ENCODE measurements around the gene CACTIN.
A peak's percentile ranks its signal among the peaks of the same experiment; 100 is the strongest.
"Not testable (repeated sequence)": the region's sequence is repeated elsewhere in the genome, so short reads cannot be mapped to it uniquely, and the experiment has no call there.

The CACTIN gene

GRCh38 chr19:3586707-3587346, 39.8 kb downstream of the CACTIN start:
- DNase-seq (ENCODE audit: low spot score) = no peak

GRCh38 chr19:3586127-3586626, 40.4 kb downstream of the CACTIN start:
- DNase-seq (ENCODE audit: low spot score) = no peak

- no peak for DNase-seq (ENCODE audit: low spot score)
Observed at GRCh38 chr19:3585301-3586126, 41.1 kb downstream of the CACTIN start, which contains the start of gene GIPC3. TSS of gene GIPC3 (plus strand) at chr19:3585478. CDS start at chr19:3585598, 120 bp downstream.

DNA sequence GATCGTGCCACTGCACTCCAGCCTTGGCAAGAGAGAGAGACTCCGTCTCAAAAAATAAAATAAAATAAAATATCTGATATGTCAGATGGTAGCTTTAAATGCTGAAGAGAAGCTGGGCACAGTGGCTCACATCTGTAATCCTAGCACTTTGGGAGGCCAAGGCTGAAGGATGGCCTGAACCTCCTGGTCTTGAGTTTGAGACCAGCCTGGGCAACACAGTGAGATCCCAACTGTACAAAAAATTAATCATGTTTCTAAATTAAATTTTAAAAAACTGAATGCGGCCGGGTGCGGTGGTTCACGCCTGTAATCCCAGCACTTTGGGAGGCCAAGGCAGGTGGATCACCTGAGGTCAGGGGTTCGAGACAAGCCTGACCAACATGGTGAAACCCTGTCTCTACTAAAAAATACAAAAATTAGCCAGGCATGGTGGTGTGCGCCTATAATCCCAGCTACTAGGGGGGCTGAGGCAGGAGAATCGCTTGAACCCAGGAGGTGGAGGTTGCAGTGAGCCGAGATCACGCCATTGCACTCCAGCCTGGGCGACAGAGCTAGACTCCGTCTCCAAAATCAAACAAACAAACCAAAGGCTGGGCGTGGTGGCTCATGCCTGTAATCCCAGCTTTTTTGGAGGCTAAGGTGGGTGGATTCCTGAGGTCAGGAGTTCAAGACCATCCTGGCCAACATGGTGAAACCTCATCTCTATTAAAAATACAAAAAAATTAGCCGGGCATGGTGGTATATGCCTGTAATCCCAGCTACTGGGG, 42.4 kb downstream of the CACTIN start:
- DNase-seq (ENCODE audit: low spot score) = not testable (repeated sequence)

DNA sequence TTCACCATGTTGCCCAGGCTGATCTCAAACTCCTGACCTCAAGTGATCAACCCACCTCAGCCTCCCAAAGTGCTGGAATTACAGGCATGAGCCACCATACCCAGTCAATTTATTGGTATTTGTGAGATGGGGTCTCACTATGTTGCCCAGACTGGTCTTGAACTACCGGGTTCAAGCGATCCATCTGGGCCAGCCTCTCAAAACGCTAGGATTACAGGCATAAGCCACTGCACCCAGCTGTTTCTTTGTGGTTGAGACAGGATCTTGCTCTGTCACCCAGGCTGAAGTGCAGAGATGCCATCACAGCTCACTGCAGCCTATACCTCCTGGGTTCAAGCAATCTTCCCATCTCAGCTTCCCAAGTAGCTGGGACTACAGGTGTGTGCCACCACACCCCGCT, 44.8 kb downstream of the CACTIN start:
- DNase-seq (ENCODE audit: low spot score) = not testable (repeated sequence)

DNA sequence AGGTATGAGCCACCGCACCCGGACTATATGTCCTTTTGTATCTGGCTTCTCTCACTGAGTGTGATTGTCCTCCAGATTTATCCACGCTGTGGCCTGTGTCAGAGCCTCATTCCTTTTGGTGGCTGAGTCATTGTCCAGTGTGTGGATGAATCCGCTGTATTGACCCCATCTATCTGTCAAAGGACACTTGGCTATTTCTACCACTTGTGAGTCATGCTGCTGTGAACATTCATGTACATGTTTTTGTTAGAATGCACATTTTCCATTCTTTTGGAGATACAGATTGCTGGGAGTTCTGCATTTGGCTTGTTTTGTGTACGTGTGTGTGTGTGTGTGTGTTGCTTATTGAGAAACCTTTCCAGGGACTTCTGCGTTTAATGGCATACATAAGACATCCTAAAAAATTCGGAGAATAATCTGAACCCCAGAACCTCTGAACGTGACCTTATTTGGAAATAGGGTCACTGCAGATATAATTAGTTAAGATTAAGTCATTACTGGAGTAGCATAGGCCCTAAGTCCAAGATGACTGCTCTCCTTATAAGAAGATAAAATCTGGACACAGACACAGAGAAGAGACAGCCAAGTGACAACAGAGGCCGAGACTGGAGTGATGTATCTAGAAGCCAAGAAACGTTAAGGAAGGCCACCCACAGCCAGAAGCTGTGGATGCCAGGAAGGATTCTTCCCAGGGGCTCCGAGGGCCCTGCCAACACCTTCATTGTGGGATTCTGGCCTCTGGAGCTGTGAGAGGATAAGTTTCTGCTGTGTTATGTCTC, 46.2 kb downstream of the CACTIN start:
- peak; percentile 63 for DNase-seq (ENCODE audit: low spot score)

GRCh38 chr19:3578390-3578789, 48.2 kb downstream of the CACTIN start:
- DNase-seq (ENCODE audit: low spot score) = no peak

- DNase-seq (ENCODE audit: low spot score) = no peak
Observed at GRCh38 chr19:3577723-3578344, 48.8 kb downstream of the CACTIN start.

DNA sequence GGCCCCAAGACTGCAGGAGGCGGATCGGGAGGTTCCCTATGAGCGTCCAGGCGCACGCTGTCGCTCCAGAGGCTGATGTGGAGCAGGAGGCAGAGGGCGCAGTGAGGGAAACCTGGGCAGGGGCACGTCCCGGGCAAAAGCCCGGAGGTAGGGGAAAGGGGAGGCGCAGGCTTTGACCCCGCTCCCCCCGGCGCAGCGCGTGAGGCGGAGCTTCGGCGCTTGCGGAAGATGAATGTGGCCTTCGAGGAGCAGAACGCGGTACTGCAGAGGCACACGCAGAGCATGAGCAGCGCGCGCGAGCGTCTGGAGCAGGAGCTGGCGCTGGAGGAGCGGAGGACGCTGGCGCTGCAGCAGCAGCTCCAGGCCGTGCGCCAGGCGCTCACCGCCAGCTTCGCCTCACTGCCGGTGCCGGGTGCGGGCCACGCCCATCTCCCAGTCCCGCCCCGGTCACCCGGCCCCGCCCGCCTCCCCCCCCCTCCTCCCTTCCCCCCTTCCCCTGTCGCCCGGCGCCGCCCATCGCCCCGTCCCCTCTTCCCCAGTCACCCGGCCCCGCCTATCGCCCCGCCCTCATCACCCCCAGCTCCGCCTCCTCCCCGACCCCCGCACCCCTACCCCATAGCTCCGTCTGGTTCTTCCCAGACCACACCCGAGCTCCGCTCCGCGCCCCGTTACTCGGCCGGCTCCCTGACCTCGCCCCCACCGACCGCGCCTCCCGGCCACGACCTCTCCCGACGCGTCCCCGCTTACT, 49.7 kb downstream of the CACTIN start:
- DNase-seq (ENCODE audit: low spot score) = no peak

- no peak for DNase-seq (ENCODE audit: low spot score)
Observed at GRCh38 chr19:3575949-3576673, 50.5 kb downstream of the CACTIN start.

DNA sequence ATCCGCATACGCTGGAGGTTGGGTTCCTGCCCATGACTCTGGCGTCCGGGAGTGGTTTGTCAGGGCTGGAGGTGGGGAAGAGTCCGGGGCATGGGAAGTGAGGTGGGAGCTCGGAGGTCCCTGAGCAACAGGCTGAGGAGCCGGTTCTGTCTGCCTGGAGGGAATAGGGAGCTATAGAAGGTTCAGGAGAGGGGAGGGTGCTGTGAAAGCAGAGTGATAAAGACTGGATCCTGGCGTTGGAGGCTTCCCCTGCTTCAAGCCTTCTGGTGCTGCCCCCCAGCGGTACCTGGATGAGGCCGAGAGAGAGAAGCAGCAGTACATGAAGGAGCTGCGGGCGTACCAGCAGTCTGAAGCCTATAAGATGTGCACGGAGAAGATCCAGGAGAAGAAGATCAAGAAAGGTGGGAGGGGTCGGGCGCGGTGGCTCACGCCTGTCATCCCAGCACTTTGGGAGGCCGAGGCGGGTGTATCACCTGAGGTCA, 51.3 kb downstream of the CACTIN start:
- DNase-seq (ENCODE audit: low spot score) = no peak

- peak; percentile 97 for DNase-seq (ENCODE audit: low spot score)
Observed at GRCh38 chr19:3573858-3574637, 52.5 kb downstream of the CACTIN start.

DNA sequence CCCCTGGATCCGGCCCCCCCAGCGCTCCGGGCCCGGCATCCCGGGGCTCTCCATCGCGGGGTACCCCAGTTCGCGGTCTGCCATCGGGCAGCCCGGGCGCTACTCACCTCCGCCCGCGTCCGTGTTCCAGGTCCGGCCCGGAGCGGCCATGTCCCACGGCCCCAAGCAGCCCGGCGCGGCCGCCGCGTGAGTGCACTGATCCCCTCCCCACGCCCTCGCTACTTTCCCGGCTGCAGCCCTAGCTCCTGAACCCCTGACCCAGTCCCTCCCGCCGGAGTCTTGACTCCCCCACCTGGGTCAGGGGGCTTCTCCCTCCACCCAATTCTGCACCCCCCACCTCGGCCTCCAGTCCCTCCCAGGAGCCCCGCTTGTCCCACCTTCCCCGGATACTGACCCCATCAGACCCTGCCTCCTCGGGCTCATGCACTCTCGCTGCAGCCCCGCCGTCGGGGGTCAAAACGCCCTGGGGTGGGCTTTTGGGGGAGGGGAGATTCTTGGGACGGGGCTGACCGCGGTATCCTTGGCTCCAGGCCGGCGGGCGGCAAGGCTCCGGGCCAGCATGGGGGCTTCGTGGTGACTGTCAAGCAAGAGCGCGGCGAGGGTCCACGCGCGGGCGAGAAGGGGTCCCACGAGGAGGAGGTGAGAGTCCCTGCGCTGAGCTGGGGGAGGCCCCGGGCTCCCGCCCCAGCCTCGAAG, 53.3 kb downstream of the CACTIN start:
- DNase-seq (ENCODE audit: low spot score) = no peak

DNA sequence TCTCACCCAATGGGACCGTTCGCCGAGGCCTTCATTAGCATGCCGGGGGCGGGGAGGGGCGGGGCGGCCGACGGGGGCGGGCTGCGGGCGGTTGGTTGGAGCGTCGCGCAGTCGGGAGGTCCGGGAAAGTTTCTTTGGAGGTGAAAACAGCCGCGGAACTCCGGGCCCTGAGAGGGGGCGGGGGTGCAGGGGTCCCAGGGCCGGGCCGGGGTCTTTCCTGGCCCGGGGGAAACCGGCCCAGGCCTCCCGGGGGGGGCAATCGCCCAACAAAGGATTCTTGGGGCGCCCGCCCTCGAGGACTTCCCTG, 53.8 kb downstream of the CACTIN start, which contains the start of gene HMG20B:
TSS of gene HMG20B (plus strand) at position 90 of the 307 bp plus-strand sequence. CDS start 366 bp downstream, outside the sequence.
- no peak for DNase-seq (ENCODE audit: low spot score)

- DNase-seq (ENCODE audit: low spot score) = peak; percentile 91
Observed at GRCh38 chr19:3572132-3572854, 54.3 kb downstream of the CACTIN start.

GRCh38 chr19:3570606-3571011, 56.0 kb downstream of the CACTIN start:
- DNase-seq (ENCODE audit: low spot score) = peak; percentile 67

GRCh38 chr19:3570042-3570441, 56.5 kb downstream of the CACTIN start:
- not testable (repeated sequence) for DNase-seq (ENCODE audit: low spot score)
